ENCODE measurements around the gene DDOST. TPM values are rescaled to one million over a fixed set of nuclear protein-coding genes. Genes with fewer than 3 reads are reported as not detected.

DDOST gene
- total RNA-seq, 4 donors from 2014 or later = 83.4 to 116 (median 110) TPM

GRCh38 chr1:20648438-20648837 lies 12.7 kb downstream of the DDOST start:
- Histone ChIP-seq H3K27ac (no peak overlapping the region), H3K36me3 (peaks cover 0 to 99% of the 10 kb centered on the region in 2 donors), H3K27me3 (no peaks in the 10 kb centered on the region), H3K9me3 (no peaks in the 10 kb centered on the region), H3K4me1 (no peaks in the 10 kb centered on the region), H3K4me3 (no peak overlapping the region)
- TF ChIP-seq EP300 (IDR thresholded peaks at IDR 0.05) (no peak), POLR2A (IDR thresholded peaks at IDR 0.05) (no peak), POLR2AphosphoS5 (IDR thresholded peaks at IDR 0.05) (no peak), CTCF (IDR thresholded peaks at IDR 0.05) (no peak)
- no peak for ATAC-seq
- WGBS, 2 donors (ENCODE audit: low coverage in 1 of 2) = 84% methylated on average over 12 of the region's 13 CpGs; no CpG with 5 or more reads in 1 of the 2 donors

GRCh38 chr1:20645414-20645813 lies 15.8 kb downstream of the DDOST start:
- 50 to 67% methylated on average over 1 to 4 of the region's 14 CpGs for WGBS, 2 donors (ENCODE audit: low coverage in 1 of 2)
- H3K4me3 ChIP-seq = no peak overlapping the region
- TF ChIP-seq EP300 (IDR thresholded peaks at IDR 0.05) (no peak), POLR2A (IDR thresholded peaks at IDR 0.05) (no peak), POLR2AphosphoS5 (IDR thresholded peaks at IDR 0.05) (no peak), CTCF (IDR thresholded peaks at IDR 0.05) (no peak)
- H3K9me3 ChIP-seq = no peaks in the 10 kb centered on the region
- H3K36me3 ChIP-seq = peaks cover 0 to 99% of the 10 kb centered on the region in 2 donors
- no peak for ATAC-seq
- H3K27ac ChIP-seq = no peak overlapping the region
- no peaks in the 10 kb centered on the region for H3K27me3 ChIP-seq
- no peaks in the 10 kb centered on the region for H3K4me1 ChIP-seq

GRCh38 chr1:20644416-20644815 lies 16.8 kb downstream of the DDOST start:
- no peaks in the 10 kb centered on the region for H3K4me1 ChIP-seq
- H3K36me3 ChIP-seq = peaks cover 0 to 99% of the 10 kb centered on the region in 2 donors
- no peak for ATAC-seq
- no peak overlapping the region for H3K4me3 ChIP-seq
- H3K27me3 ChIP-seq = no peaks in the 10 kb centered on the region
- 79% methylated on average over 2 of the region's 13 CpGs; no CpG with 5 or more reads in 1 of the 2 donors for WGBS, 2 donors (ENCODE audit: low coverage in 1 of 2)
- no peak for TF ChIP-seq POLR2AphosphoS5 (IDR thresholded peaks at IDR 0.05)
- TF ChIP-seq EP300 (IDR thresholded peaks at IDR 0.05) = no peak
- TF ChIP-seq POLR2A (IDR thresholded peaks at IDR 0.05) = no peak
- TF ChIP-seq CTCF (IDR thresholded peaks at IDR 0.05) = no peak
- H3K9me3 ChIP-seq = no peaks in the 10 kb centered on the region
- H3K27ac ChIP-seq = no peak overlapping the region

- Histone ChIP-seq H3K9me3 (no peaks in the 10 kb centered on the region), H3K27ac (no peak overlapping the region), H3K36me3 (peaks cover 0 to 99% of the 10 kb centered on the region in 2 donors), H3K4me3 (no peak overlapping the region), H3K4me1 (no peaks in the 10 kb centered on the region), H3K27me3 (no peaks in the 10 kb centered on the region)
- no peak for TF ChIP-seq POLR2A (IDR thresholded peaks at IDR 0.05)
- WGBS, 2 donors (ENCODE audit: low coverage in 1 of 2) = 61 to 62% methylated on average over 3 of the region's 6 CpGs
- ATAC-seq = no peak
Observed at GRCh38 chr1:20643080-20643479, 18.1 kb downstream of the DDOST start.

- Histone ChIP-seq H3K4me1 (peaks cover 0 to 4% (median 0%) of the 10 kb centered on the region in 3 donors), H3K27ac (no peak overlapping the region), H3K4me3 (no peak overlapping the region), H3K27me3 (no peaks in the 10 kb centered on the region), H3K36me3 (peaks cover 0 to 99% of the 10 kb centered on the region in 2 donors), H3K9me3 (no peaks in the 10 kb centered on the region)
- TF ChIP-seq POLR2AphosphoS5 (IDR thresholded peaks at IDR 0.05) (no peak), CTCF (IDR thresholded peaks at IDR 0.05) (no peak), POLR2A (IDR thresholded peaks at IDR 0.05) (no peak), EP300 (IDR thresholded peaks at IDR 0.05) (no peak)
- no peak for ATAC-seq
- 68 to 100% methylated on average over 1 to 4 of the region's 10 CpGs for WGBS, 2 donors (ENCODE audit: low coverage in 1 of 2)
Observed at GRCh38 chr1:20641975-20642374, 19.2 kb downstream of the DDOST start.

Measured in gastroesophageal sphincter (tissue), 4 donors.